ENCODE measurements around the gene SLC23A2.

SLC23A2 gene

DNA sequence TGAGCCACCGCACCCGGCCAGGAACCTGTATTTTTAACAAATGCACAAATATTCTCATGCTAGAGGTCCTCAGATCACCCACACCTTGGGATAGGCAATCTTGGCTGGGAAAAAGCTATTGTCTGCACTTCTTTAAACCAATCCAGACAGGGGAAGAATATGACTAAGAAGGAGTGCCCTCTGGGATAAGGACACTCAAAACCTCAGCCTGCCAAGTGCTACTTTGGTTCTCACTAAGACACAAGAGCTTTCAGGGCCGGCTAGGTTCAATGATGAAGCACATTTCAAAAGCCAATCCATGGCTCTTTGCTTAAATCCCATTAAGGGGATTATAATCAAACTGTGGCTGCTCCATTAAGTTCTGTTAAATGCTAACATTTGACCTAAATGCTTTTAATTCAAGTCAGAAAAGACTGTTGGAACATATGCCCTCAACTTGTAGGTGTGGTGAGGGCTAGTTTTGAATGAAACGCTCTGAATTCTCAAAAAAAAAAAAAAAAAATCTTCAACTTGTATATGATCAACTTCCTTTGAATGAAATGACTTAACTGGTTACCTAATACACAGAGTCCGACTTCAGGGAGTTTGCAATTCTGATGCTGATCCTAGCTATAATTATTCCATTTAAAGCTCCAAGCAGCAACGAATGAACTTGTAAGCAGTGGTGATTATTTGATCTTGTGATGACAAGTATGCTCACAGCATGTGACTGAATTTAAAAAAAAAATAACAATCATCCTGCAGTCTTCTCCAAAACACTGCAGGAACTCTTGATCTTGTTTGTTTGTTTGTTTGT is 56.6 kb downstream of the SLC23A2 start:
- Mint-ChIP-seq H3K9me3 (no peaks in the 10 kb centered on the region), H3K4me1 (peaks cover 50% of the 10 kb centered on the region), H3K4me3 (no peak overlapping the region), H3K27me3 (ENCODE audit: low read depth) (no peaks in the 10 kb centered on the region), H3K36me3 (ENCODE audit: low read depth) (no peaks in the 10 kb centered on the region), H3K27ac (peak overlapping the region in 2 of 3 experiments; percentile 25 to 29)
- TF ChIP-seq, protein P1, sequence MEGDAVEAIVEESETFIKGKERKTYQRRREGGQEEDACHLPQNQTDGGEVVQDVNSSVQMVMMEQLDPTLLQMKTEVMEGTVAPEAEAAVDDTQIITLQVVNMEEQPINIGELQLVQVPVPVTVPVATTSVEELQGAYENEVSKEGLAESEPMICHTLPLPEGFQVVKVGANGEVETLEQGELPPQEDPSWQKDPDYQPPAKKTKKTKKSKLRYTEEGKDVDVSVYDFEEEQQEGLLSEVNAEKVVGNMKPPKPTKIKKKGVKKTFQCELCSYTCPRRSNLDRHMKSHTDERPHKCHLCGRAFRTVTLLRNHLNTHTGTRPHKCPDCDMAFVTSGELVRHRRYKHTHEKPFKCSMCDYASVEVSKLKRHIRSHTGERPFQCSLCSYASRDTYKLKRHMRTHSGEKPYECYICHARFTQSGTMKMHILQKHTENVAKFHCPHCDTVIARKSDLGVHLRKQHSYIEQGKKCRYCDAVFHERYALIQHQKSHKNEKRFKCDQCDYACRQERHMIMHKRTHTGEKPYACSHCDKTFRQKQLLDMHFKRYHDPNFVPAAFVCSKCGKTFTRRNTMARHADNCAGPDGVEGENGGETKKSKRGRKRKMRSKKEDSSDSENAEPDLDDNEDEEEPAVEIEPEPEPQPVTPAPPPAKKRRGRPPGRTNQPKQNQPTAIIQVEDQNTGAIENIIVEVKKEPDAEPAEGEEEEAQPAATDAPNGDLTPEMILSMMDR (IDR thresholded peaks at IDR 0.05; ENCODE audit: unreplicated experiment in 3 of 3): no peak

DNA sequence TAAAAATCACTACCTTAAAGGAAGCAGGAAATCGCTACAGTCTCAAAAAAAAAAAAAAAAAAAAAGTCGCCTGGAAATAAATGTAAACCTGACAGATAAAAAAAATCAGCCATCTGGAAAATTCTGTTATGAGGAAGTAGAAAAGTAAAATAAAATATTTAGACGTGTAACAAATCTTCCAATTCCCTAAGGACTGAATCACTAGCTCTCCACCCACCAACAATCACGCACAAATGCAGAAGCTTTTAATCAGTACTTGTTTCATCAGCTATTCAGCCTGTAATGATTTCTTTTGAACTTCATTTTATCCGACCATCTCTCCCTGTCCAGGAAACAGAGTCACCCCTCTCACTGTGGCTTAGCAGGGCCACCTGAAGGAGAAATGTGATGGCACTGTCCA is 59.0 kb downstream of the SLC23A2 start:
- Mint-ChIP-seq H3K4me3 (no peak overlapping the region), H3K9me3 (no peaks in the 10 kb centered on the region), H3K36me3 (ENCODE audit: low read depth) (no peaks in the 10 kb centered on the region), H3K4me1 (peaks cover 42% of the 10 kb centered on the region), H3K27me3 (ENCODE audit: low read depth) (no peaks in the 10 kb centered on the region), H3K27ac (peak overlapping the region in 2 of 3 experiments; percentile 72 to 88)
- TF ChIP-seq, protein P1 (IDR thresholded peaks at IDR 0.05; ENCODE audit: unreplicated experiment in 3 of 3): no peak

DNA sequence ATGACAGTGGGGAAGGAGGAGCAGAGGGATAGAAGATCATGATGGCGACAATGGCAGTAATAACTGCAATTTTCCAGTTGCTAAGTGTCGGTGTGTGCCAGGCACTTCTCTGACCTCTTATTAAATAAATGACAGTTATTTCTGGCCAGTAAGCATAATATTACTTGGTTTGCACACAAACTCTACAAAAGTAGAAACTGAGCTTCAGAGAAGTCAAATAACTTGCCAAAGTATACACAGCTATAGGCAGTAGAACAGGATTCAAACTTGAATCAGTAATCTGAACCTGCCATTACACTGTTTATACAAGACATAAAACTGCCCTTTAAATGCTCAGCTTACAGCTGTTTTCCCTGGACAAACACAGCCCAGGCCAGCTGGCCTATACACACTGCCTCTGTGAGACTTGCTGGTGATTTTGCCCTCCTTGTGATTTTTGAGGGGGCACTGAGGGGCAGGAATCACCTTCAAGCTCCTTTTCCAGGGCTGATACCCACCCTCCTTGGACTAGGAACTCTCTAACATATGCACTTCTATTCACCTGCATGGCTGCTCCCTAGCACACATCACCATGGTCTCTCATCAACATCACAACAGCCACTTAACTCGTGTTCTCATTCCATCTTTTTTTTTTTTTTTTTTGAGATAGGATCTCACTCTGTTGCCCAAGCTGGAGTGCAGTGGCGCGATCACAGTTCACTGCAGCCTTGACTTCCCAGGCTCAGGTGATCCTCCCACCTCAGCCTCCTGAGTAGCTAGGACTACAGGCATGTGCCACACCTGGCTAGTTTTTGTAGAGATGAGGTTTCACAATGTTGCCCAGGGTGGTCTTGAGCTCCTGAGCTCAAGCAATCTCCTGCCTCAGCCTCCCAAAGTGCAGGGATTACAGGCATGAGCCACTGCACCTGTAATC is 63.6 kb downstream of the SLC23A2 start:
- Mint-ChIP-seq H3K36me3 (ENCODE audit: low read depth) (no peaks in the 10 kb centered on the region), H3K27ac (peak overlapping the region in 2 of 3 experiments; percentile 3 to 80), H3K4me3 (no peak overlapping the region), H3K4me1 (peaks cover 34% of the 10 kb centered on the region), H3K9me3 (no peaks in the 10 kb centered on the region), H3K27me3 (ENCODE audit: low read depth) (no peaks in the 10 kb centered on the region)
- TF ChIP-seq, protein P1 (IDR thresholded peaks at IDR 0.05; ENCODE audit: unreplicated experiment in 3 of 3): no peak

DNA sequence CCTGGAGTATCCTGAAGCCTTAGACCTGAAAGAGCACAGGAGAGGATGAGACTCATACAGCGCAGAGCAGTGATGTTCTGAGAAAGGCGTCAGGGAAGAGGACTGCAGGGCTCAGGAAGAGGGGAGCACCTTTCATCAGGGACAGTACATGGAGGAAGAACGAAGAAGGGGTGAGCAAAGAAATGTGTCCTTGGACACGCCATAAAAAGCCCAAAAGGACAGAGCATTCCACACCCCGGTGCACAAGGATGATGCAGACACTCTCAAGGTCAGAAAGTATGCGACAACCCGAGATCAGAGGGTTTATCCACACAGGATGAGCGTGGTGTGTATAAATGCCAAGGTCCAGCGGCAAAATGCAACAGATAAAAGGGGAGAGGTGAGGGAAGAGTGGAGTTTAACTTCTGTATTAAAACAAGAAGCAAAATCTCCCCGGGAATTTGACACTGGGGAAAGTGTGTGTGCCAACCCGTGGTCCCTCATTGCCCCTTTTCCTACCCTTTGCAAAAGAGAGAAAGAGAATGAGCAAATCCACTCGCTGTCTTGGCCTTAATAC is 64.4 kb downstream of the SLC23A2 start:
- Mint-ChIP-seq H3K4me3 (no peak overlapping the region), H3K27ac (peak overlapping the region in 2 of 3 experiments; percentile 1 to 3), H3K36me3 (ENCODE audit: low read depth) (no peaks in the 10 kb centered on the region), H3K9me3 (no peaks in the 10 kb centered on the region), H3K4me1 (peaks cover 27% of the 10 kb centered on the region), H3K27me3 (ENCODE audit: low read depth) (no peaks in the 10 kb centered on the region)
- TF ChIP-seq, protein P1 (IDR thresholded peaks at IDR 0.05; ENCODE audit: unreplicated experiment in 3 of 3): no peak

DNA sequence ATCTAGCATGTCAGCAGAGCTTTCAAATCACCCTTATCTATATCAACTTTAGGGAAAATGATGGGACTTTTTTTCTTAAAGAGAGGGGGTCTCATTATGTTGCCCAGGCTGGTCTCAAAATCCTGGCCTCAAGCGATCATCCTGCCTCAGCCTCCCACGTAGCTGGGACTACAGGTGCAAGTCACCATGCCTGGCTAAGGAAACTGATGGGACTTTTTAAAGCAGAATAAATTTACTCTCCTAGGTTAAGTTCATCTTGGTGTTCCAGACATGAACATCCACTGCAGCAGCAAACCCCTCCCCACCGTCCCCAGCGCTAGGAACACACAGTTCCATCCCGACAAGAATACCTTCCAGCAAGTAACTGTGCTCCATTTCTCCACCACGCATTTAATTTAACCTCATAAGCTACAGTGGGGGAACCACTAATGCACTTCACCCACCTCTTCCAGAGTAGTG is 64.9 kb downstream of the SLC23A2 start:
- H3K9me3 Mint-ChIP-seq: no peaks in the 10 kb centered on the region
- TF ChIP-seq, protein P1 (IDR thresholded peaks at IDR 0.05; ENCODE audit: unreplicated experiment in 3 of 3): no peak
- H3K4me3 Mint-ChIP-seq: no peak overlapping the region
- no peaks in the 10 kb centered on the region for H3K36me3 Mint-ChIP-seq (ENCODE audit: low read depth)
- H3K27ac Mint-ChIP-seq: peak overlapping the region in 1 of 3 experiments; percentile 1
- H3K4me1 Mint-ChIP-seq: peaks cover 24% of the 10 kb centered on the region
- no peaks in the 10 kb centered on the region for H3K27me3 Mint-ChIP-seq (ENCODE audit: low read depth)
